SIG-M5 treated with dmso at 0.1 percent for 504 hours (cell line): ENCODE data around the gene DRICH1.
"Not testable (repeated sequence)": the region's sequence is repeated elsewhere in the genome, so short reads cannot be mapped to it uniquely, and the experiment has no call there.

ENCODE experiments used
- DNase-seq: peaks from one replicate; lab custom pipeline; 2025; ENCODE audit not compliant: unreplicated experiment; lab: John Stamatoyannopoulos, UW

DRICH1 gene

GRCh38 chr22:23651676-23652075 lies 19.6 kb upstream of the DRICH1 start:
- no peak for DNase-seq

GRCh38 chr22:23649071-23649501 lies 17.0 kb upstream of the DRICH1 start:
- DNase-seq: no peak

- not testable (repeated sequence) for DNase-seq
Observed at GRCh38 chr22:23646526-23646925, 14.4 kb upstream of the DRICH1 start.

GRCh38 chr22:23640206-23640605 lies 8.1 kb upstream of the DRICH1 start:
- DNase-seq: not testable (repeated sequence)

- no peak for DNase-seq
Observed at GRCh38 chr22:23639661-23640060, 7.5 kb upstream of the DRICH1 start.

GRCh38 chr22:23638611-23639010 lies 6.5 kb upstream of the DRICH1 start:
- no peak for DNase-seq

GRCh38 chr22:23635291-23635690 lies 3.2 kb upstream of the DRICH1 start:
- DNase-seq: not testable (repeated sequence)

- not testable (repeated sequence) for DNase-seq
Observed at GRCh38 chr22:23628056-23628743, 3.9 kb downstream of the DRICH1 start.

GRCh38 chr22:23627401-23628055 lies 4.6 kb downstream of the DRICH1 start:
- peak; percentile 29 for DNase-seq

- DNase-seq: no peak
Observed at GRCh38 chr22:23626286-23626975, 5.7 kb downstream of the DRICH1 start.

- DNase-seq: no peak
Observed at GRCh38 chr22:23622634-23623033, 9.5 kb downstream of the DRICH1 start.

GRCh38 chr22:23621916-23622315 lies 10.2 kb downstream of the DRICH1 start:
- DNase-seq: not testable (repeated sequence)

GRCh38 chr22:23621082-23621780 lies 10.9 kb downstream of the DRICH1 start:
- DNase-seq: no peak

GRCh38 chr22:23613193-23613972 lies 18.7 kb downstream of the DRICH1 start:
- no peak for DNase-seq

- DNase-seq: no peak
Observed at GRCh38 chr22:23609983-23610781, 21.9 kb downstream of the DRICH1 start.

GRCh38 chr22:23608583-23608982 lies 23.5 kb downstream of the DRICH1 start:
- no peak for DNase-seq

- DNase-seq: no peak
Observed at GRCh38 chr22:23606204-23607131, 25.7 kb downstream of the DRICH1 start.

GRCh38 chr22:23604939-23605712 lies 27.0 kb downstream of the DRICH1 start:
- DNase-seq: no peak
